HG03025 (cell line): ENCODE data around the gene JMY.

Experiments
- ATAC-seq: cut with Tn5 transposase; IDR thresholded peaks from one replicate; pipeline ENCODE4 v1.9.1; 2021; ENCODE audit warnings: mild to moderate bottlenecking, moderate library complexity; ENCODE audit not compliant: unreplicated experiment, low FRiP score

The JMY gene

GRCh38 chr5:79285833-79286232 is 49.9 kb downstream of the JMY start:
- ATAC-seq, result no peak

- ATAC-seq, result no peak
Observed at GRCh38 chr5:79287380-79287779, 51.4 kb downstream of the JMY start.

GRCh38 chr5:79287907-79288306 is 52.0 kb downstream of the JMY start:
- no peak for ATAC-seq

GRCh38 chr5:79295029-79295428 is 59.1 kb downstream of the JMY start:
- no peak for ATAC-seq

- ATAC-seq, result no peak
Observed at GRCh38 chr5:79297661-79298060, 61.7 kb downstream of the JMY start.

- no peak for ATAC-seq
Observed at GRCh38 chr5:79301046-79301712, 65.2 kb downstream of the JMY start.

GRCh38 chr5:79302454-79302853 is 66.5 kb downstream of the JMY start:
- ATAC-seq, result no peak

GRCh38 chr5:79305706-79306105 is 69.8 kb downstream of the JMY start:
- ATAC-seq, result no peak

GRCh38 chr5:79318935-79319614 is 83.1 kb downstream of the JMY start:
- ATAC-seq, result no peak

GRCh38 chr5:79329453-79329852 is 93.5 kb downstream of the JMY start:
- ATAC-seq, result no peak

- ATAC-seq, result no peak
Observed at GRCh38 chr5:79330071-79330470, 94.1 kb downstream of the JMY start.

GRCh38 chr5:79333852-79334557 is 98.1 kb downstream of the JMY start:
- ATAC-seq, result no peak

- ATAC-seq, result no peak
Observed at GRCh38 chr5:79346420-79346824, 110.5 kb downstream of the JMY start.

GRCh38 chr5:79349047-79349446 is 113.1 kb downstream of the JMY start:
- ATAC-seq, result no peak

- ATAC-seq, result no peak
Observed at GRCh38 chr5:79349881-79350280, 114.0 kb downstream of the JMY start.

GRCh38 chr5:79357398-79357797 is 121.5 kb downstream of the JMY start:
- ATAC-seq, result no peak
